Measurements from ENCODE around the gene PTPRK.

PTPRK gene

DNA sequence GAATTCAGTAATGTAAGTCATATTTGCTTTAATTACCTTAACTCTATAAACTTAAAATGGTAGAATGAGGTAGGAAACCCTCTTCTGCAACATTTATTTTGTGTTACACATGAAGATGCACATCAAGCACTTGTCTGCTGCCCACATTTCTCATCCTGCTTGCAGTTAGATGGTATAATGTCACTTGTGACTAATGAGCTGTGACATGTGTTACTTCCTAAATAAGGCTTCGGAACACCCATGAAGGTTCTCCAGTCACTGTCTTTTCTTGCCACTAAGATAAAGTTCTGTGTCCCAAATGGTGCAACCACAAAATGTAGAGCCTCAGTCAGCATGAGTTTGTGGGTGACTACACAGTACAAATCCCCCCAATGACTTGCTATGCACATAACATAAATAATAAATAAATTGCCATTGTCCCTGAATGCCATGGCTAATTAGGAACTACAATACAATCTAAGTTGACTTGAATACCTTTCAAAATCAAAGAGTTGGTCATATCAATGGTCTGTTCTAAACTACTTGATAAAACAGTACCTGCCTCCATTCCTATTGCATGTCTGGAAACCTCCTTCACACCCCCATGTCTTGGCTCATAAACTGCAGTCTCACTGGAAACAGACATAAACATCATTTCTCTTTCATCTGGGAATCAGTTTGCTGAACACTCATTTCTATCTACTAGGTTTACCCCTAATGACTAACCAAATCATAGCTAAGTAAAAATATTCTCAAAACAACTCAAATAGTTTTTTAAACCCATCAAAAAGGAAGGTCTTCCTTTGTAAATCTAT, 157.2 kb downstream of the PTPRK start:
- CTCF ChIA-PET, result no interaction called here
- TF ChIP-seq FOXA1 (IDR thresholded peaks at IDR 0.05), result no peak
- no peak for TF ChIP-seq ARNT (IDR thresholded peaks at IDR 0.05)
- TF ChIP-seq TARDBP (IDR thresholded peaks at IDR 0.05), result no peak
- TF ChIP-seq ELF4 (IDR thresholded peaks at IDR 0.05), result no peak
- TF ChIP-seq SP1 (IDR thresholded peaks at IDR 0.05), result no peak
- TF ChIP-seq SUZ12 (IDR thresholded peaks at IDR 0.05), result no peak
- TF ChIP-seq L3MBTL2 (conservative IDR thresholded peaks at IDR 0.05), result no peak
- TF ChIP-seq ZNF384 (IDR thresholded peaks at IDR 0.05), result no peak
- TF ChIP-seq CTBP1 (IDR thresholded peaks at IDR 0.05; ENCODE audit: borderline replicate concordance), result no peak
- TF ChIP-seq NFRKB (IDR thresholded peaks at IDR 0.05), result no peak
- TF ChIP-seq FOXM1 (IDR thresholded peaks at IDR 0.05; ENCODE audit: borderline replicate concordance), result no peak
- TF ChIP-seq LEF1 (IDR thresholded peaks at IDR 0.05; ENCODE audit: borderline replicate concordance), result no peak
- TF ChIP-seq BHLHE40 (IDR thresholded peaks at IDR 0.05; ENCODE audit: borderline replicate concordance), result no peak
- no peak for TF ChIP-seq FOXK2 (IDR thresholded peaks at IDR 0.05)
- DNase-seq (ENCODE audit: extremely low spot score), result no peak
- POLR2A ChIA-PET, result no interaction called here

DNA sequence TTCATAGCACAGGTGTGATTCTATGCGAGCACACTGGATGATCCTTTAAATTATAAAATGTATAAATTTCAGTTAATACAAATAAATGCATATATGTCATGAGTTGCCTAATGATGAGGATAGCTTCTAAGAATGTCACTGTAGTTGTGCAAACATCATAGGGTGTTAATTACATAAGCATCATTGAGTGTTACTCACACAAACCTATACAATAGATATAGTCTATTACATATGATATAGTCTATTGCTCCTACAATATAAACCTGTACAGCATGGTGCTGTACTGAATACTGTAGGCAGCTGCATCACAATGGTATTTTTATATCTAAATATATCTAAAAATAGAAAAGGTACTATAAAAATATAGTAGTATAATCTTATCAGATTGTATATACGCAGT, 159.0 kb downstream of the PTPRK start:
- no peak for TF ChIP-seq BHLHE40 (IDR thresholded peaks at IDR 0.05; ENCODE audit: borderline replicate concordance)
- ChIA-PET POLR2A (no interaction called here), CTCF (no interaction called here)
- no peak for DNase-seq (ENCODE audit: extremely low spot score)

DNA sequence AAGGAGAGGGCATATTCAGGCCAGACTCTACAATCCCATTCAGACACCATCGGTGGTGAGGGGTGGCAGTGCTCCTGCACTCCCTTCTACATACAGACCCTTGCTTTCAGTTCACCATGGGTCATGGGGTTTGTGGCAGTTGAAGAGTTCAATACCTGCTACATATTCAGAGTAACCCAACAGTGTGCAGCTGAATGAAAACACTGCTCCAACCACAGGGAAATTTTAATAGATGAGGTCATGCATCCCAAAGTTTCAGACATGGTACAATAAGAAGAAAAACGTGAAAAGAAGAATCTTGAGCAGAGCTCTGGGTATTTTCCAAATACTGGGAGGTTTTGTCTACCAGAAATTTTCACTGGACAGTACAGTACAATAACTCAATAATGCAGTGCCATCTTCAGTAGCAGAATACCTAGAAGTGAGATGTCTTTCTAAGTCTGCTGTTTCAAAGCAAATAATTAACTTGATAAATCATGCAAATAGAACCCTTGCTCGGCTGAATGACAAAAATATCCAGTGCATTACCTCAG, 162.1 kb downstream of the PTPRK start:
- POLR2A ChIA-PET, result no interaction called here
- DNase-seq (ENCODE audit: extremely low spot score), result no peak
- CTCF ChIA-PET, result no interaction called here
- TF ChIP-seq ELF4 (IDR thresholded peaks at IDR 0.05) (no peak), FOXM1 (IDR thresholded peaks at IDR 0.05; ENCODE audit: borderline replicate concordance) (no peak), L3MBTL2 (conservative IDR thresholded peaks at IDR 0.05) (no peak), TARDBP (IDR thresholded peaks at IDR 0.05) (no peak), LEF1 (IDR thresholded peaks at IDR 0.05; ENCODE audit: borderline replicate concordance) (no peak), SUZ12 (IDR thresholded peaks at IDR 0.05) (no peak)
- TF ChIP-seq, protein P1, sequence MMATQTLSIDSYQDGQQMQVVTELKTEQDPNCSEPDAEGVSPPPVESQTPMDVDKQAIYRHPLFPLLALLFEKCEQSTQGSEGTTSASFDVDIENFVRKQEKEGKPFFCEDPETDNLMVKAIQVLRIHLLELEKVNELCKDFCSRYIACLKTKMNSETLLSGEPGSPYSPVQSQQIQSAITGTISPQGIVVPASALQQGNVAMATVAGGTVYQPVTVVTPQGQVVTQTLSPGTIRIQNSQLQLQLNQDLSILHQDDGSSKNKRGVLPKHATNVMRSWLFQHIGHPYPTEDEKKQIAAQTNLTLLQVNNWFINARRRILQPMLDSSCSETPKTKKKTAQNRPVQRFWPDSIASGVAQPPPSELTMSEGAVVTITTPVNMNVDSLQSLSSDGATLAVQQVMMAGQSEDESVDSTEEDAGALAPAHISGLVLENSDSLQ (IDR thresholded peaks at IDR 0.05), result no peak

DNA sequence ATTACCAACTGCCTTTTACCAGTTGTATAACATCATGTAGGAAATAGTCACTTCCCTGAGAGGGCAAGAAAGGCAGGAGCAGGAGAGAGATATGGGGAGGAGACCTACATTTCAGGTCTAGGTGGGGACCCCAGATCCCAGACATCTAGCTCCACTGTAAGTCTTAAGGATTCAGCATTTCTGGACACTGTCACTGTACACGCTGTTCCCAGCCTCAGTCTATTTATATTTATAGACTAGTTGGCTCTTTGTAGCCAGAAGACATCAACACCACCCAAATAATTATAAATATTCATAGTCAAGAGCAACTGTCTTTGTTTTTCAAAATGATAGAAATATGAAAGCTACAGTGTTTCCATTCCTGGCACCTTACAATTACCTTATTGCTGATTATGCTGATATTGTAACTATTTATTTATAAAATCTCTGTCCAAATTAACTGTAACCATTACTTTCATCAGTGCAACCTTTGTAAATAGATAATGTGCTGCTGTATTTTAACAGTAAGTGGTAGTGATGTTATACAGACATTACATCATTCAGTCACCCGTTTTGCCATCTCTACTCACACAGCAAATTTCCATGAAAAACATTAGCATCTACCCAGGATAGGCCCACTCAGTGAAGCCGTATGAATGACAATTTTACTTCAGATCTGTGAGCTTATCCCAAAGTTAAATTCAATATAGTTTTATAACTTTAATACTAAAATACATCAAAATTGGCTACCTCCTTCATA, 162.8 kb downstream of the PTPRK start:
- CTCF ChIA-PET, result no interaction called here
- POLR2A ChIA-PET, result no interaction called here
- no peak for DNase-seq (ENCODE audit: extremely low spot score)
- TF ChIP-seq FOXK2 (IDR thresholded peaks at IDR 0.05), result no peak

DNA sequence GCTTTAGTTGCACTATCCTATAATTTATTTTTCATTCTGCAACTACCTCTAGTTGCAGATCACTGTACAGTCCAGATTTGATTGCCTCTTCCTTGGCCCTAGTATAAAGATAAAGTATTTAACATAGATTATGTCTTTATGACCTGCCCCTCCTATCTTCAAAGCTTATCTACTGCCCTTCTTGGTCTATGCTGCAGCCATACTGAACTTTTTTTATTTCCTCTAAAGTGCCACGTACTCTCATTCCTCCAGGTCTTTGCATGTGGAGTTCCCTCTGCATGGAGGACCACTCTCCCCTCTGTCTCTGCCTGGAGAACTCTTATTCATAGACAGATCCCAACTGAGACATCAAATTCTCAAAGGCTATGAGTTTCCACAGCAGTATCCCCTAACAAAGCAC, 168.0 kb downstream of the PTPRK start:
- TF ChIP-seq FOXM1 (IDR thresholded peaks at IDR 0.05; ENCODE audit: borderline replicate concordance), result no peak
- TF ChIP-seq NFRKB (IDR thresholded peaks at IDR 0.05), result no peak
- no peak for TF ChIP-seq ARNT (IDR thresholded peaks at IDR 0.05)
- no peak for TF ChIP-seq LEF1 (IDR thresholded peaks at IDR 0.05; ENCODE audit: borderline replicate concordance)
- no peak for TF ChIP-seq TARDBP (IDR thresholded peaks at IDR 0.05)
- no peak for TF ChIP-seq FOXA1 (IDR thresholded peaks at IDR 0.05)
- no peak for TF ChIP-seq HDGF (IDR thresholded peaks at IDR 0.05; ENCODE audit: borderline replicate concordance)
- no peak for TF ChIP-seq FOXK2 (IDR thresholded peaks at IDR 0.05)
- no peak for TF ChIP-seq CTBP1 (IDR thresholded peaks at IDR 0.05; ENCODE audit: borderline replicate concordance)
- no peak for TF ChIP-seq ELF4 (IDR thresholded peaks at IDR 0.05)
- TF ChIP-seq SUZ12 (IDR thresholded peaks at IDR 0.05), result no peak
- TF ChIP-seq BHLHE40 (IDR thresholded peaks at IDR 0.05; ENCODE audit: borderline replicate concordance), result no peak
- TF ChIP-seq L3MBTL2 (conservative IDR thresholded peaks at IDR 0.05), result no peak
- TF ChIP-seq, protein P1 (IDR thresholded peaks at IDR 0.05), result no peak
- no peak for TF ChIP-seq SP1 (IDR thresholded peaks at IDR 0.05)
- CTCF ChIA-PET, result no interaction called here
- POLR2A ChIA-PET, result no interaction called here
- DNase-seq (ENCODE audit: extremely low spot score), result no peak

DNA sequence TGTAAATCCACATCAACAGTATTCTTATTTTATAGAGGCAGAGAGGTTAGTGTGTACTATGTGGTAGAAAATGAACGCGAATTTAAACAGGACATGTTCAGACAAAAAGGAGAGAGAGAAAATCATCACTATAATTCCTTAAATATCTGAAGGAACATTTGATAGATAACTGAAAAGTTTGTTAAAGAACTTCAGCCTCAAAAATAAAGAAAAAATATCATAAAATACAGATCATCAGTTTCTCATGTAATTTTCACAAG, 169.2 kb downstream of the PTPRK start:
- ChIA-PET CTCF (interaction anchor here (0.7 kb wide), 1 partner anchor 165 kb away, joined by 4 read pairs; no protein-coding TSS in a partner anchor), POLR2A (no interaction called here)
- no peak for DNase-seq (ENCODE audit: extremely low spot score)
- TF ChIP-seq ARNT (IDR thresholded peaks at IDR 0.05) (no peak), ZNF384 (IDR thresholded peaks at IDR 0.05) (no peak), ELF4 (IDR thresholded peaks at IDR 0.05) (no peak), FOXK2 (IDR thresholded peaks at IDR 0.05) (no peak), SP1 (IDR thresholded peaks at IDR 0.05) (no peak), SUZ12 (IDR thresholded peaks at IDR 0.05) (no peak), FOXM1 (IDR thresholded peaks at IDR 0.05; ENCODE audit: borderline replicate concordance) (no peak), TARDBP (IDR thresholded peaks at IDR 0.05) (no peak), FOXA1 (IDR thresholded peaks at IDR 0.05) (no peak), NFRKB (IDR thresholded peaks at IDR 0.05) (no peak), HDGF (IDR thresholded peaks at IDR 0.05; ENCODE audit: borderline replicate concordance) (no peak), CTBP1 (IDR thresholded peaks at IDR 0.05; ENCODE audit: borderline replicate concordance) (no peak), L3MBTL2 (conservative IDR thresholded peaks at IDR 0.05) (no peak), BHLHE40 (IDR thresholded peaks at IDR 0.05; ENCODE audit: borderline replicate concordance) (no peak), LEF1 (IDR thresholded peaks at IDR 0.05; ENCODE audit: borderline replicate concordance) (no peak)
- TF ChIP-seq, protein P1 (IDR thresholded peaks at IDR 0.05), result no peak

Measured in HEK293T (cell line).